ENCODE results near the gene COL18A1. TPM values are rescaled to one million over a fixed set of nuclear protein-coding genes. Genes with fewer than 3 reads are reported as not detected.

Gene COL18A1
- total and polyA plus RNA-seq, 9 of the 15 experiments (the other 6 are each of a cell fraction or from before 2014, with no cell fraction given): 0.14 to 16.4 (median 2.0) TPM

- Histone ChIP-seq H3K9me1 (ENCODE audit: control insufficient read depth, insufficient read depth, low read length) (no peaks in the 10 kb centered on the region), H3K79me2 (ENCODE audit: control insufficient read depth, insufficient read depth, low read length) (no peaks in the 10 kb centered on the region), H3K27ac (ENCODE audit: extremely low read depth, low read depth, low read length) (no peak overlapping the region), H3K36me3 (ENCODE audit: control insufficient read depth, insufficient read depth, low read length) (no peaks in the 10 kb centered on the region), H3K9ac (ENCODE audit: insufficient read depth in 1 of 2, low read depth in 2 of 2, low read length in 2 of 2) (no peak overlapping the region), H3K4me2 (ENCODE audit: insufficient read depth, low read length) (no peak overlapping the region), H2AFZ (ENCODE audit: low read depth, low read length) (no peak overlapping the region), H3K27me3 (ENCODE audit: control insufficient read depth in 2 of 2, insufficient read depth in 2 of 2, low read length in 2 of 2) (peaks cover 36 to 48% of the 10 kb centered on the region in 2 experiments), H3K4me1 (replicated peaks in 1 of 2; ENCODE audit: control insufficient read depth in 2 of 2, insufficient read depth in 2 of 2, low read length in 2 of 2) (peaks cover 3 to 10% of the 10 kb centered on the region in 2 experiments; a peak in 2 of 5 replicates), H4K20me1 (replicated peaks; ENCODE audit: control insufficient read depth, insufficient read depth, low read length) (no peaks in the 10 kb centered on the region; the same call in 1 of the 2 replicates), H3K9me3 (replicated peaks; ENCODE audit: control insufficient read depth, insufficient read depth, low read depth, low read length) (peaks cover 10% of the 10 kb centered on the region; the same call in 1 of the 2 replicates), H3K4me3 (no peak overlapping the region)
- POLR2A ChIA-PET: interaction anchor here (0.6 to 1.3 kb wide), 3 partner anchors 9 to 14 kb away, joined by 3 to 4 read pairs (median 3); no protein-coding TSS in a partner anchor
- TF ChIP-seq MTF1 (CRISPR knock-in tag; IDR thresholded peaks at IDR 0.05; ENCODE audit: borderline replicate concordance) (no peak), ILK (tag; IDR thresholded peaks at IDR 0.05; ENCODE audit: borderline replicate concordance, low read depth) (no peak), ZNF217 (CRISPR knock-in tag; IDR thresholded peaks at IDR 0.05) (no peak), BRCA1 (IDR thresholded peaks at IDR 0.05) (no peak), BRCA1 (CRISPR knock-in tag; IDR thresholded peaks at IDR 0.05) (no peak), RFX5 (IDR thresholded peaks at IDR 0.05; ENCODE audit: low read depth, low read length) (no peak), TCF7 (IDR thresholded peaks at IDR 0.05; ENCODE audit: borderline replicate concordance) (no peak), TRIM25 (IDR thresholded peaks at IDR 0.05; ENCODE audit: borderline replicate concordance) (no peak), SOX6 (IDR thresholded peaks at IDR 0.05) (no peak), ZNF778 (CRISPR knock-in tag; IDR thresholded peaks at IDR 0.05) (no peak), NELFE (IDR thresholded peaks at IDR 0.05; ENCODE audit: insufficient read depth, insufficient read length) (no peak), ZNF224 (CRISPR knock-in tag; IDR thresholded peaks at IDR 0.05) (no peak), FOXJ2 (tag; IDR thresholded peaks at IDR 0.05) (no peak), ETS2 (tag; IDR thresholded peaks at IDR 0.05; ENCODE audit: borderline replicate concordance, poor library complexity, severe bottlenecking) (no peak), ELK3 (CRISPR knock-in tag; IDR thresholded peaks at IDR 0.05) (no peak)
- intact Hi-C loops (cut with micrococcal nuclease) (no loop called here), in situ Hi-C loops (cut with MboI) (no loop called here)
- ATAC-seq (no peak), DNase-seq (ENCODE audit: extremely low read depth in 1 of 4, low spot score in 3 of 4) (no peak), FAIRE-seq (no peak)
- 16% methylated on average over 8 of the region's 8 CpGs for WGBS (ENCODE audit: insufficient coverage, low coverage, missing lambda C conversion rate)
- no TSS peak for BruUV-seq (replicated peaks)
- CTCF ChIA-PET (ENCODE audit: low intra/inter-chr PET ratio): no interaction called here
Measured at GRCh38 chr21:45396620-45396995, 8.4 kb upstream of the COL18A1 start.
